Activated CD8-positive, alpha-beta memory T cell treated with anti-CD3 and anti-CD28 coated beads for 4 hours (primary cell): ENCODE results near the gene UBA3.

ENCODE experiments used
- DNase-seq, 2 donors: peaks; one replicate each; pipeline ENCODE4 v3.0.0-alpha.2; 2020; ENCODE audit warnings: low read depth in 2 of 2

Gene UBA3

DNA sequence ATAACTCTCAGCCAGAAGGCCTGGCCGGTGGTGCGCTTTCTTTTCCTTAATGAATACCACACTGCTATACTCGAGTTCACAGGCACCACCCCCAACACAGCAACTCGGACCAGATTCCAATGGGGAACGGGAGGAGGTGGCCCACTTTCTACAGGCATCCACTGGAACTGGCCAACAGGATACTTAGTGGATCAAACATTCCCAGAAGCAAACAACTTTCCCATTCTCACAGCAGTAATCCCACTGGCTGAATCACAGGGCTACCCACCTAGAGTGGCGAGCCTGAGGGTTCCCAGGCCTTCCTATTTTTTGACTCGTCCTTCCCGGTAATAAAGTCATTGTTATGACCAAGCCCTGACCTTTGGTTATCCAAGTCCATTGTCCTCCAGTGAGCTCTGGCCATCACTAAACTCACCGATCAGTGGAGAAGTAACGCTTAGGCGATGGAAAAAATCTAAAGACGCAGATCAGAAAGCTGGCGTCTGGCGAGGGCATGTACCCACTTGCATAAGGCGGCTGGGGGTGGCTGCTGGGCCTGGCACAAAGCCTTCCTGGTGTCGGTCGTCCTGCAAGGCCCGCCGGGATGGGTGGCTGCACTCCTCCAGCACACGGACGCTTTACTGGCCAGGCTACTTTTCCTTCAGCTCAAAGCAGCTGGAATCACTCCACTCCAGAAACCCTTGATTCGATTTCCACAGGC lies 67.9 kb downstream of the UBA3 start:
- no peak for DNase-seq

DNA sequence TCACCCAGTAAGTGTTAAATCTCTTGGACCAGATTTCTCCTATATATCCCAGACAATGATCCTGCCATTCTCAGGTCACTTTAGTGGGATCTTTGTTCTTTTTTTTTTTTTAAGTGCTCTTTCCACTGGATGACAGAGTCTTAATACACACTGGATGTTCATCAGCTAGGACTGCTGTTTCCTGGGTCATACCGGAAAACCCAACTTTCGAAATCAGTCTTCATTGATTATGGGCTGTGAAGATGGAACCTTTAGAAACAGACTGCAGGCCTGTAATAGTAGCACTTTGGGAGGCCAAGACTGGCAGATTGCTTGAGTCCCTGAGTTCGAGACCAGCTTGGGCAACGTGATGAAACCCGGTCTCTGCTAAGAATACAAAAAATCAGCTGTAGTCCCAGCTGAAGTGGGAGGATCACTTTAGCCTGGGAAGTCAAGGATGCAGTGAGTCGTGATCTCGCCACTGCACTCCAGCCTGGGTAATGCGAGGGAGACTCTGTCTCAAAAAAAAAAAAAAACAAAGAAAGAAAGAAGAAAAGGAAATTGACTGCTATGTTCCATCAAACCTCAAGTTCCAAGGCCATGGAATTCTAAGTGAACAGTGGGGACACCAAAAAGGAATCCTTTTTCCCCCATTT lies 69.0 kb downstream of the UBA3 start:
- DNase-seq: no peak

DNA sequence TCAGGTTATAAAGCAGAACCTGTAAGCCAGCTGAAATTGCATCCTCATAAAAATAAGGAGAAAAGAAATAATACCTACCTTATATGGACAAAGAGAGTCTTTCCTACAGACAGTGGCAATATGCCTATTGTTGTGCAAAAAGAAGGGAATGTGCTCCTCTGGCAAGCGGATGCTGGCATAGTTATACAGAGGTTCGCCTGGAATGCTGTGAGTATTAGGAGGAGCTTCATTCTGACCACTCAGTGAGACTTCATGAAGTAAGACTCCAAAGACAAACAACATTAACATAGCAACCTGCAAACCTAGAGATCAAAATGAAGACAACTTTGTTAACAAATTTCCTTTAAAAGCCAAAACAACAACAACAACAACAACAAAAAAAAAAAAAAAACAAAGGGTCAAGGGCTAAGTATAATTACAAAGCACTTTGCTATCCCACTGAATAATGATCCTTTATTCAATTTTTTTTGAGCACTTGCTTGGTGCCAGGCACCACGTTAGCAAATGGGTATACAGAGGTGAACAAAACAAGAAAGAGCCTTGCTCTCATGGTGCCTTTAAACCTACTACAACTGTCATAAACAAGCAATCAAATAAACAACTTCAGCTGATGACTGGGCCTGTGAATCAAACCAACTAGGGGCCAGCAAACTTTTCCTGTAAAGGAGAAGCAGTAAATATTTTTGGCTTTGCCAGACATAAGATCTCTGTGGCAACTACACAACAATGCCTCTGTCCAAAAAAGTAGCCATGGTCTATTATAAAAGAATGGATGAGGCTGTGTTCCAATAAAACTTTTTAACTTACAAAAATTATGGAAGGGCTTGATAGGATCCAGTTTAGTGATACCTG lies 70.4 kb downstream of the UBA3 start:
- DNase-seq: no peak

DNA sequence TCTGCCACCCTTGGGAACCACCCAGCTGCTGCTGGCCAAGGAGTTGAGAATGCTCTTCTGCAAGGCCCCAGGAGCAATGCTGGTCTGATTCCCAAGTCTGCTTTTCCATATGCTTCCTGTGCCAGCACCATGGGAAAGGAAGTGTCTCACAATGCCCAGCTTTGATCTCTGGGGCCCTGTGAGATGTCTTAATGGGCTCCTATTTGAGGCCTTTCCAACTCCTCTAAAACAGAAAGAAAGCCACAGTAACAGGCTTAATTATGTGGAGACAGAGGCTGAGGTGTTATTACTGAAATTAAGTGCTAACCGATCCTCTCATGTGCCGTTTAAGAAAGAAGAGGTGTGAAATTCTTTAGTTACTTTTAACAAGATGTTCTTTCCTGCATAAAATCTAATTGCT lies 71.2 kb downstream of the UBA3 start:
- no peak for DNase-seq

DNA sequence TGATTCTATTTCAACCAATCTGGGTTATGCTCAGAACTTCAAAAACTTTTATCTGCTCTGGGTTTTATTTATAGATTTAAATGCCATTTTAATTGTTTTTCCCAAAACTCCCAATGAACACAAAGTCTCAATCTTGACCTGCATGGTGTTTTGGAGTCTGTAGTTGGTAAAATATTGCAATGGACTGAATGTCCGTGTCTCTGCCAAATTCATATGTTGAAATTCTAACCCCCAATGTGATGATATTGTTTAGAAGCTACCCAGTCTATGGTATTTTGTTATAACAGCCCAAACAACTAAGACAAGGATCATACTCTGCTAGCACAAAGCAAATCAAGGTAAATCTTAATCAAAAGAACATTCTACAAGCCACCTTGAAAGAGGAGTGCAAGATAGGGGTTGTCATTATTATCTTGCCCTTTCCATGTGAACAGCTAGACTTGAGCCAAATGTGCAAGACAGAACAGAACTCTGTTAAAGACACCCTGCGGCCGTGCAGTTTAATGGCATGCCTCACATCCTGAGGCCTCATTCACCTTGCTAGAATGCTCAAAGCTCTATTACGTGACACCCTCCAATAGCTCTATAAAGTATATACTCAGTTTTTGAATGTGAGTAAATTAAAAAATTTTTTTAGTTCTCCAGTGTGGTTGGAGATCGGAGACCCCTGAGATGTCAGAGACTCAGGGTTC lies 74.2 kb downstream of the UBA3 start:
- no peak for DNase-seq

DNA sequence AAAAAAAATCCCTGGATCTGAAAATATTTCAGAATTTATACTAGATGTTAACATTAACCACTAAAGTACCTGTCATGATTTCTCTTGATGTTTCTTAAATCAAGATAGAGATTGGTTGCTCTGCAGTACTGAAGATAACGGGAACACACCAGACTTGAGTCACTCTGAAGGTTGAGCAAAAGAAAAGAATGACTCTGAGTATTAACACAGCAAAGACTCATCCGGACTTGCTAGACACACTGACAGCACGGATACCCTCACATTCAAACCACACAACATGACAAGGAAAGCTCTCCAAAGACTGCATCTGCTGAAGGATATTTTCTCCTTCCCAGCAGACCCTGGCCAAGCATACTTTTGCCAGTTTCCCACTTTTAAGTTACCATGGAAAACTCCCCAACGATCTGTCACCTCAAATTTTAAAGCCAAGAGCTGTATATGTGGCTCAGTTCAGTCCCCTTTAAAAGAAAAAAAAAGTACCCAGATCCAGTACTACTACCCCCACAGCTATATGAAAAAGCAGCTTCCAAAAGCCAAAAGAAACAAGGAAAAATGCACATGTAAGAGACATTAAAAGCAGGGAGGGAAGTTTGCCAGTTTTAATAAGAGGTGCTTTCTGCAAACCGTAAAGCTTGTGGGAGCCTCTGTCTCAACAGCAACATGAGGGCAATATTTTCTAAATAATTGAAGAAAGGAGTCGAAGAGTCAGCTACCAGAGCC lies 74.9 kb downstream of the UBA3 start:
- DNase-seq: no peak
